Measurements from ENCODE around the gene BRINP2.

BRINP2 gene

GRCh38 chr1:177227978-177228692 is 57.4 kb downstream of the BRINP2 start:
- DNase-seq = no peak

DNA sequence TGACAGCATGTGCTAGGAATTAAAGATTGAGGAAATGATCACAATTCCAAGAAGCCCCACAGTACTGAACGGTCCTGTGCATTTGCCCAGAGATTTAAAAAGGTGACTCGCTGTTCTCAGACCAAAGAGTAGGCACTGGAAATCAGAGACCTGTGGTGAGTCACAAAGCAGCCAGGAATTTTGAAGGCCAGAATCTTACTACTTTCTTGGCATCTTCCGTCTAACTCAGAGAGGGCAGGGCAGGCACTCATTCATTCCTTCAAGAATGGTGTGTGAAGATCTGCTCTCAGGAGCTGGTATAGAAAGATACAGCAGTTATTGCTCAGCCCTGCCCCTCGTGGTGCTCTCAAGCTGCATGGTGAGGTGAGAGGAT is 57.9 kb downstream of the BRINP2 start:
- no peak for DNase-seq

DNA sequence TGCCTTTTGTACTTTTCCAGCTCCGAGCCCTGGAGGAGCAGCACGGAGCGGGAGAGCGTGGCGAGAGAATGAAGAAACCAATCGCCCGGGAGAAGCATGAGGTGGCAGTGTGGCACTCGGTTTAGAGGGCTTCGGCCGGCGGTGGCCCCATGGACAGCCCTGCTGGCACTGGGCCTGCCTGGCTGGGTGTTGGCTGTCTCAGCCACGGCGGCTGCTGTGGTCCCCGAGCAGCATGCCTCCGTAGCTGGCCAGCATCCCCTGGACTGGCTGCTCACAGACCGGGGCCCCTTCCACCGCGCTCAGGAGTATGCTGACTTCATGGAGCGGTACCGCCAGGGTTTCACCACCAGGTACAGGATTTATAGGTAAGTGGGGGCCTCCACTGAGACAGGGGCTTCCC is 59.0 kb downstream of the BRINP2 start:
- DNase-seq = no peak

- no peak for DNase-seq
Measured at GRCh38 chr1:177230228-177231016, 59.7 kb downstream of the BRINP2 start.

DNA sequence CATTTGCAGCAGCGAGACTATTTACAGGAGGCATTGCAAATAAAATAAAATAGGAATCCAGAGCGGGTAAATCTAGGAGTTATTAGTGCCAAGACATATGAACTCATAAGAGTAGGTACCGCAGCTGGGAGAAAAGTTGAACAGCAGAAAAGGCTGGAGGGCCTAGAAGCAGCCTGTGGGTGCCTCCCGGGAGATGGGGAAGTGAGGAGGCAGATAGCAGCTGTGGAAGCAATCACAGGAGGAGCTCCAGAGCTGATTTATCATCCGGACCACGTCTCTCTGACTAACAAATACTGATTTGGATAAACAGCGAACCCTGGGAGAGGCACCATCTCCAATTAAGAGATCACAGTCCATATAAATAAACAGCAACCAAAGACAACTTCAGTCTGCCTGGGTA is 64.6 kb downstream of the BRINP2 start:
- no peak for DNase-seq

DNA sequence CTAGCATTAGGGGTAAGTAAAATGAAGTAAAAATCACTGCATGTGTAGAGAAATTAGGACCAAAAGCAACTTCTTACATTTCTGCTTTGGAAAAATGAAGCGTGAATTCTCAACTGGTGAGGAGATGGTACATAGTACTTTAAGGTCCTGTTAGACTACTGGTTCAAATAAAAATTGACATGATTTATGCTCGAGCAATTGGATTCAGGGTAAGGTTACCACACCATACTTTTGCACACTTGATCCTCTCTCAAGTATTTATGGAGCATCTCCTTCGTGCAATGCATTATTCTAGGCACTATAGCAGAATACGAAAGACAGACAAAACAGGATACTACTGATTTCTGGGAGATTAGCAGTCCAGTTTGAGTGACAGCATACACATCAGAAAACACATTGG is 66.2 kb downstream of the BRINP2 start:
- no peak for DNase-seq

DNA sequence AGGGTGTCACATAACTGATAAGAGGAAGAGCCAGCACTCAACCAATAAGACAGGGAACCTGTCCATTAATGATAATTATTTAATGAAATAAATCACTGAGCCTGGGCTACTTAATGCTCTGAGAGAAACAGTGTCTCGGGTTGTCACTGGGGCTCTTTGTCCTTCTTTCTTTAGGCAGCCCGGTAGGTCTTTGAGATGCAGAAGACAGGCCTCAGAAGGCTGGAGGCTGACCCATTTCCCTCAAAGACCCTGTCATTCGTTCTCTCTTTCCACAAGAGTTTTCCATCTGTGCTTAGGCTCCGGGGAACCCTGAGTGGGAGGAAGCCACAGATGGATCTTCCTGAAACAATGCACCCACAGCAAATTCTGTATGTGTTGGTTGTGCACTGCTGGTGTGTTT is 68.2 kb downstream of the BRINP2 start:
- DNase-seq = no peak

GRCh38 chr1:177239792-177240191 is 69.0 kb downstream of the BRINP2 start:
- no peak for DNase-seq

GRCh38 chr1:177243773-177244172 is 73.0 kb downstream of the BRINP2 start:
- no peak for DNase-seq

- DNase-seq = no peak
Measured at GRCh38 chr1:177246710-177247580, 76.2 kb downstream of the BRINP2 start.

DNA sequence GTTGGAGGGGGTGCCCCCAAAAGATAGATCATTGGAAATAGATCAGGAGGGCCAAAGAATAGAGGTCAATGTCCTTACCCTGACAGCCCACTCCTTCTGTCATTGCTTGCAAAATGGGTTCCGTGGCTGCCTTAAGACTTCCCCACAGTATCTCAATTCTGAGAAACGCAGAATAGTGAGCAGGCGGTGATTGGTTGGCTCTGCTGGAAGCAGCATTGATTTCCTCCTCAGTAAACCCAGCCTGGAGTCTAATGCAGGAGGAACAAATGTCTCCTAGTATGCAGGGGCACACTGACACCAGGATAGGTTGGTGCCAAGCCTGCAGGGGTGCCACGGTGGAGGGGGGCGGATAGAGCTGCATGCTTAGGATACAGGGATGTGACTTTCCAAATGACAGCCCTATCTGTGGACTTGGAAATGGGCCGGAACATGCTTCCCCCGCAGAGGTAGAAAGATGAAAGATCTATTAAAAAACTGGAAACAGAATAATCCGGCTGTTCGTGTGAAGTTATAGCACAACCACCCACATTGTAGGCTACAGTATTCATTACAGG is 76.9 kb downstream of the BRINP2 start:
- no peak for DNase-seq

- no peak for DNase-seq
Measured at GRCh38 chr1:177248258-177248657, 77.5 kb downstream of the BRINP2 start.

GRCh38 chr1:177249231-177249630 is 78.5 kb downstream of the BRINP2 start:
- DNase-seq = no peak

DNA sequence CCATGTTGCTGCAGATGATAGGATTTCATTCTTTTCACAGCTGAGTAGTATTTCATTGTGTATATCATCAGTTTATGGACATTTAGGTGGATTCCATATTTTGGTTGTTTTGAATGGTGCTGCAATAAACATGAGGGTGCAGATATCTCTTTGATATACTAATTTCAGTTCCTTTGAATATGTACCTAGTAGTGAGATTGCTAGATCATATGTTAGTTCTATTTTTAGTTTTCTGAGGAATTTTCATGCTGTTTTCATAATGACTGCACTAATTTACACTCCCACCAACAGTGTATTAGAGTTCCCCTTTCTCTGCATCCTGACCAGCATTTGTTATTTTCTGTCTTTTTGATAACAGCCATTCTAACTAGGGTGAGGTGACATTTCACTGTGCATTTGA is 82.1 kb downstream of the BRINP2 start:
- DNase-seq = no peak

DNA sequence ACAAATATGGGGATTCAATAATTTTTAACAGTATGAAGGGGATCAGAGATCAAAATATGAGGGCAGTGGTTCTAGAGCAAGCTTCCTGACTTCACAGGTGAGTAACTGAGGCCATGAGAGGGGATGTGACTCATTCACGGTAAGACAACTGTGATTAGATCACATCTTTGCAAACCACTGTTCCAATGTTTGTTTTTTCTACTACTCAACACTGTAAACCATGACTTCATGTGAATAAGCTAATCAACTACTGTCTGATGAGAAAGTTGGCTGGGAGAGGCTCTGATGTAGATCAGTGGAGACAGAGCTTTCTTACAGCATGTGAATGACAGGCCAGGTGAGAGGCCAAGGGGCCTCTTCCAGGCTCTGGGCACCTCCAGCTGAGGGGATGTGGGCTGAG is 84.7 kb downstream of the BRINP2 start:
- no peak for DNase-seq

DNA sequence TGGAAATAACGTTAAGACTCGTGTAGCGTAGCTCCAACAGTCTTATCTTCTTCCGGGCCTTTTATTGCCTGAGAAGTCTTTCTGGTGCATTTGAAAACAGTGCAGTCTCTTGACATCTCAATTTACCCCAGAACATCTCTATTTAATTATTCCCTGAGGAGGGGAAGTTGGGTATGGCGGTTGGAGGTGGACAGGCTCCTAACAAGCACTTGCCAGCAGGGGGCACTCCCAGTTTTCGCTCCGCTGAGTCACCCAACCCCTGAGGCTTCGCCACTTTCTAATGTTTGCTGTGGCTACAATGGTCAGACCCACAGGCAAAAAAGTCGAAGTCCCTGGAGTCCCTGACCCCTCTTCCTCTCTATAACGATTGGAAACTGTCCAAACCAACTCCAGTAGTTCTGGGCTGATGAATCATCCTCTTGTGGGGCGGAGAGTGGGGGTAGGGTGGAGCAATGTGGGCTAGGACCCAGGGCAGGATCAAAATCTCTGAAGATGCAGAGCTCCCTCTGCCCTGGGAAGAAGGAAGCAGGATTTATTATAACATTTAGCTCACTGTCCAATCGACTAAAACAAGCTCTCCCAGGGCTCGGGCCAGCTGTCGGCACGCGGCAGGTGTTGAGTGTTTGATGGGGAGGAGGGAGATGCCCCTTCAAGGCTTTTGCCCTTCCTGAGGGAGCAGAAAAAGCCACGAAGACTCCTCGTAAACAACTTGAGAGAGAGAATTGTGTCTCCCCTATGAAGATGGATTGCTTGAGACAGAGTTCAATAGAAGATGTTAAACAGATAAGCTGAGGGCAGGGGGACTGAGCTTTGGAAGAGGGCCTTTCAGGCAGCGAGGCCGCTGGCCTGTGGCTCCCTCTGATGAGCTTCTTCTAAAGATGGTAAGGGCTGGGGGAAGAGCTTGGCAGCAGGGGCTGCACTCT is 85.7 kb downstream of the BRINP2 start:
- no peak for DNase-seq

DNA sequence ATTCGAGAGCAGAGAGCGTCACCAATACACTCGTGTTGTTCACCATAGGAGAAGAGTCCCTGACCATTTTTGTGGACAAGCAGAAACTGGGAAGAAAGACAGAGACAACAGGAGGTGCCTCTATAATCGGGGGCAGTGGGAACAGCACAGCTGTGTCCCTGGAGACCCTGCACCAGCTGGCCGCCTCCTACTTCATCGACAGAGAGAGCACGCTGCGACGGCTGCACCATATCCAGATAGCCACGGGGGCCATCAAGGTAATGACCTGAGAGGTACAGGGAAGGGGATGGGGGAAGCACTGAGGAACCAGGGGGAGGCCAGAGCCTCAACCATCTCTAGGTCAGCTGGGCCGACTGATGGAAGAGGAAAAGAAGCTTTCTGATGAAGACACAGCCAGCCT is 86.4 kb downstream of the BRINP2 start:
- DNase-seq = no peak

DNA sequence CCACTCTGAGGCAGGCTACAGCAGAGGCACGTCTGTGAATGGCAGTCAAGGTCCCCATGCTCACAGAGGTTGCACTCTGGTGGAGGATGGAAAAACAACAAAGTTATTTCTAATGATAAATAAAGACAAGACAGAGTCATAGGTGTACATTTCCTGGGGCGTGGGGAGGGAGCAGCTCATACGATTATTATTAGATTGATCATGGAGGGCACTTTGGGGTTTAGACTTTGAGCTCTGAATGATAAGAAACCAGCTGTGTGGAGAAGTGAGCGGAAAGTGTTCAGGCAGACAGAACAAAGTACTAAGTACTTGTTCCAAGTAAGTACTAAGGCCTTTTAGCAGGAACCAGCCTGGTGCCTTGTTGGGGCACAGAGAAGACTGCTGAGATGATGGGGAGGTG is 86.8 kb downstream of the BRINP2 start:
- no peak for DNase-seq

GRCh38 chr1:177270863-177271262 is 100.1 kb downstream of the BRINP2 start:
- DNase-seq = no peak

- no peak for DNase-seq
Measured at GRCh38 chr1:177273141-177273540, 102.4 kb downstream of the BRINP2 start.

GRCh38 chr1:177274687-177275211 is 104.0 kb downstream of the BRINP2 start:
- no peak for DNase-seq

GRCh38 chr1:177275736-177276135 is 105.0 kb downstream of the BRINP2 start:
- DNase-seq = no peak

Data from CD4-positive, alpha-beta T cell treated with Interleukin-12 subunit alpha and Interleukin-12 subunit beta, for 1 hour (primary cell).